Urinary bladder (tissue), 4 donors: ENCODE measurements around the gene SREBF1. TPM values are rescaled to one million over a fixed set of nuclear protein-coding genes. Genes with fewer than 3 reads are reported as not detected.

Experiments used
- DNase-seq: peaks from one replicate; pipeline ENCODE4 v3.0.0-alpha.2; 2015; ENCODE audit errors: extremely low spot score
- H3K27ac ChIP-seq: one replicate; pipeline ENCODE4 v1.5.1; 2013; ENCODE audit warnings: low read depth, mild to moderate bottlenecking, moderate library complexity
- H3K36me3 ChIP-seq: one replicate; pipeline ENCODE4 v1.6.1; 2013; ENCODE audit warnings: mild to moderate bottlenecking, moderate library complexity; ENCODE audit not compliant: insufficient read depth
- H3K4me1 ChIP-seq: one replicate; pipeline ENCODE4 v1.6.1; 2013; ENCODE audit warnings: mild to moderate bottlenecking, moderate library complexity; ENCODE audit not compliant: insufficient read depth
- H3K4me3 ChIP-seq: one replicate; pipeline ENCODE4 v1.5.1; 2013; ENCODE audit warnings: low read depth, low read length
- WGBS: extraction: QIAGEN DNeasy Blood & Tissue Kit; methylation state at CpG from one replicate; pipeline ENCODE4 v1.1.7; 2013; 5-methylcytosine and 5-hydroxymethylcytosine counted together
- polyA plus RNA-seq: library from polyadenylated mRNA; stranded (reverse); fragments of 200-250 nt; gene quantifications from one replicate; pipeline ENCODE4 v1.2.3, GENCODE V29; 2013
- total RNA-seq: library from RNA; depleted of rRNA; stranded (reverse); fragments of >200 nt; gene quantifications from one replicate; pipeline ENCODE4 v1.2.3, GENCODE V29; 2014
- donor health status: healthy with polysubstance abuse.
- donor health status: healthy.

The SREBF1 gene
- total and polyA plus RNA-seq, 2 donors, result 21.1 to 56.2 TPM

DNA sequence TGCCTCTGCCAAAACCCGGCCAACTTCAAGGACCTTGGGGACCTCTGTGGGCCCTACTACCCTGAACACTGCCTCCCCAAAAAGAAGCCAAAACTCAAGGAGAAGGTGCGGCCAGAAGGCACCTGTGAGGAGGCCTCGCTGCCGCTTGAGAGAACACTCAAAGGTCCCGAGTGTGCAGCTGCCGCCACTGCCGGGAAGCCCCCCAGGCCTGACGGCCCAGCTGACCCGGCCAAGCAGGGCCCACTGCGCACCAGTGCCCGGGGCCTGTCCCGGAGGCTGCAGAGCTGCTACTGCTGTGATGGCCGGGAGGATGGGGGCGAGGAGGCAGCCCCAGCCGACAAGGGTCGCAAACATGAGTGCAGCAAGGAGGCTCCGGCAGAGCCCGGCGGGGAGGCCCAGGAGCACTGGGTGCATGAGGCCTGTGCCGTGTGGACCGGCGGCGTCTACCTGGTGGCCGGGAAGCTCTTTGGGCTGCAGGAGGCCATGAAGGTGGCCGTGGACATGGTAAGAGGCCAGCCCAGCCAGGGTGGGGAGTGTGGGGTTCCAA, 38.7 kb downstream of the SREBF1 start:
- 92% methylated on average over 25 of the region's 25 CpGs for WGBS
- Histone ChIP-seq H3K27ac (no peak overlapping the region), H3K4me3 (no peak overlapping the region), H3K36me3 (no peaks in the 10 kb centered on the region), H3K4me1 (no peaks in the 10 kb centered on the region)
- DNase-seq, result no peak

DNA sequence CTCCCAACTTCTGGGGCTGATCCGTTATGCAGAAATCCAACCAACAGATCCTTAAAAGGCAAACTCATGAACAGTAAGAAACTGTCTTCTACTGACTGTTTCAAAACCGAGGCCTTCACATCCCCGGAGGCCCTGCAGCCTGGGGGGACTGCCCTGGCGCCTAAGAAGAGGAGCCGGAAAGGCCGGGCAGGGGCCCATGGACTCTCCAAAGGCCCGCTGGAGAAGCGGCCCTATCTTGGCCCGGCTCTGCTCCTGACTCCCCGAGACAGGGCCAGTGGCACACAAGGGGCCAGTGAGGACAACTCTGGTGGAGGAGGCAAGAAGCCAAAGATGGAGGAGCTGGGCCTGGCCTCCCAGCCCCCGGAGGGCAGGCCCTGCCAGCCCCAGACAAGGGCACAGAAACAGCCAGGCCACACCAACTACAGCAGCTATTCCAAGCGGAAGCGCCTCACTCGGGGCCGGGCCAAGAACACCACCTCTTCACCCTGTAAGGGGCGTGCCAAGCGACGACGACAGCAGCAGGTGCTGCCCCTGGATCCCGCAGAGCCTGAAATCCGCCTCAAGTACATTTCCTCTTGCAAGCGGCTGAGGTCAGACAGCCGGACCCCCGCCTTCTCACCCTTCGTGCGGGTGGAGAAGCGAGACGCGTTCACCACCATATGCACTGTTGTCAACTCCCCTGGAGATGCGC, 39.5 kb downstream of the SREBF1 start:
- no peaks in the 10 kb centered on the region for H3K36me3 ChIP-seq
- no peak for DNase-seq
- no peak overlapping the region for H3K27ac ChIP-seq
- H3K4me1 ChIP-seq, result no peaks in the 10 kb centered on the region
- 89% methylated on average over 30 of the region's 30 CpGs for WGBS
- H3K4me3 ChIP-seq, result no peak overlapping the region

DNA sequence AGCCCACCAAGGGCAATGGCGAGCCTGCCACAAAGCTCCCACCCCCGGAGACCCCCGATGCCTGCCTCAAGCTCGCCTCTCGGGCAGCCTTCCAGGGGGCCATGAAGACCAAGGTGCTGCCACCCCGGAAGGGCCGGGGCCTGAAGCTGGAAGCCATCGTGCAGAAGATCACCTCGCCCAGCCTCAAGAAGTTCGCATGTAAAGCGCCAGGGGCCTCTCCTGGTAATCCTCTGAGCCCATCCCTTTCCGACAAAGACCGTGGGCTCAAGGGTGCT, 40.1 kb downstream of the SREBF1 start:
- no peak overlapping the region for H3K27ac ChIP-seq
- H3K4me3 ChIP-seq, result no peak overlapping the region
- peaks cover under 1% of the 10 kb centered on the region for H3K4me1 ChIP-seq
- 90% methylated on average over 13 of the region's 13 CpGs for WGBS
- no peaks in the 10 kb centered on the region for H3K36me3 ChIP-seq
- no peak for DNase-seq

GRCh38 chr17:17795946-17796786, 40.6 kb downstream of the SREBF1 start:
- no peak overlapping the region for H3K27ac ChIP-seq
- H3K36me3 ChIP-seq, result no peaks in the 10 kb centered on the region
- 96% methylated on average over 40 of the region's 40 CpGs for WGBS

DNA sequence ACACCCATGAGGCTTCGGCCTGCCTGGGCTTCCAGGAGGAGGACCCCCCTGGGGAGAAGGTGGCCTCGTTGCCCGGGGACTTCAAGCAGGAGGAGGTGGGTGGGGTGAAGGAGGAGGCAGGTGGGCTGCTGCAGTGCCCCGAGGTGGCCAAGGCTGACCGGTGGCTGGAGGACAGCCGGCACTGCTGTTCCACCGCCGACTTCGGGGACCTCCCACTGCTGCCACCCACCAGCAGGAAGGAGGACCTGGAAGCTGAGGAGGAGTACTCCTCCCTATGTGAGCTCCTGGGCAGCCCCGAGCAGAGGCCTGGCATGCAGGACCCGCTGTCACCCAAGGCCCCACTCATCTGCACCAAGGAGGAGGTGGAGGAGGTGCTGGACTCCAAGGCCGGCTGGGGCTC, 41.5 kb downstream of the SREBF1 start:
- H3K4me3 ChIP-seq, result no peak overlapping the region
- 89% methylated on average over 12 of the region's 12 CpGs for WGBS
- peaks cover 2% of the 10 kb centered on the region for H3K4me1 ChIP-seq
- no peaks in the 10 kb centered on the region for H3K36me3 ChIP-seq
- no peak for DNase-seq
- no peak overlapping the region for H3K27ac ChIP-seq

More at GRCh38 chr17:17795946-17796786, 40.6 kb downstream of the SREBF1 start:
- peaks cover 2% of the 10 kb centered on the region for H3K4me1 ChIP-seq
- H3K4me3 ChIP-seq, result no peak overlapping the region
- no peak for DNase-seq

- Histone ChIP-seq H3K36me3 (no peaks in the 10 kb centered on the region), H3K4me3 (no peak overlapping the region), H3K4me1 (peaks cover 2% of the 10 kb centered on the region), H3K27ac (no peak overlapping the region)
- WGBS, result 93% methylated on average over 31 of the region's 31 CpGs
- DNase-seq, result no peak
These were observed 42.4 kb downstream of the SREBF1 start for GRCh38 chr17:17794382-17794781.

- no peak for DNase-seq
- H3K36me3 ChIP-seq, result no peaks in the 10 kb centered on the region
- 91% methylated on average over 30 of the region's 30 CpGs for WGBS
- peaks cover 2% of the 10 kb centered on the region for H3K4me1 ChIP-seq
- H3K4me3 ChIP-seq, result no peak overlapping the region
- H3K27ac ChIP-seq, result no peak overlapping the region
These were observed 43.2 kb downstream of the SREBF1 start for GRCh38 chr17:17793378-17794214.

DNA sequence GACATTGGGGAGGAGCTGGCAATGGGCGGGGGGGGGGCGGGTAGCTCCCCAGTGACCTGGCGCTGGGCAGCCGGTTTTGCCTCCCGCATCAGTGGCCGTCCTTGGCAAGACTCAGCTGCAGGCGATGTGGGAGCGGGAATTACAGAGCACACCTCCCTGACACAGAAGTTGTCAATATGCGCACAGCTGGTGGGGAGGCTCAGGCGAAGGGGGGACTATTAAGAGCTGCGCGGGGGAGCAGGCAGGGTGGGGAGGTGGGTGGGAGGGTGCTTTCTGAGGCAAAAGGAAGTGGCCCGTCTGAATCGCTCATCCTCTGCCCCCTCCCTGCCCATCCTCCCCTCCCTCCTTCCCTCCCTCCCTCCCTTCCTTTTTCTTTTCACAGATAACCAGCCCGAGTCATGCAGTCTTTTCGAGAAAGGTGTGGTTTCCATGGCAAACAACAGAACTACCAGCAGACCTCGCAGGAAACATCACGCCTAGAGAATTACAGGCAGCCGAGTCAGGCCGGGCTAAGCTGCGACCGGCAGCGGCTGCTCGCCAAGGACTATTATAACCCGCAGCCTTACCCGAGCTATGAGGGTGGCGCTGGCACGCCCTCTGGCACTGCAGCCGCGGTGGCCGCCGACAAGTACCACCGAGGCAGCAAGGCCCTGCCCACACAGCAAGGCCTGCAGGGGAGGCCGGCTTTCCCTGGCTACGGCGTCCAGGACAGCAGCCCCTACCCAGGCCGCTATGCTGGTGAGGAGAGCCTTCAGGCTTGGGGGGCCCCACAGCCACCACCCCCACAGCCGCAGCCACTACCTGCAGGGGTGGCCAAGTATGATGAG, 44.0 kb downstream of the SREBF1 start:
- Histone ChIP-seq H3K4me1 (peaks cover 2% of the 10 kb centered on the region), H3K4me3 (no peak overlapping the region), H3K27ac (no peak overlapping the region), H3K36me3 (no peaks in the 10 kb centered on the region)
- DNase-seq, result no peak
- 17% methylated on average over 38 of the region's 38 CpGs for WGBS

GRCh38 chr17:17792037-17792550, 44.7 kb downstream of the SREBF1 start:
- Histone ChIP-seq H3K4me3 (no peak overlapping the region), H3K27ac (no peak overlapping the region), H3K4me1 (peaks cover 2% of the 10 kb centered on the region), H3K36me3 (no peaks in the 10 kb centered on the region)
- no peak for DNase-seq
- 50% methylated on average over 18 of the region's 18 CpGs for WGBS

DNA sequence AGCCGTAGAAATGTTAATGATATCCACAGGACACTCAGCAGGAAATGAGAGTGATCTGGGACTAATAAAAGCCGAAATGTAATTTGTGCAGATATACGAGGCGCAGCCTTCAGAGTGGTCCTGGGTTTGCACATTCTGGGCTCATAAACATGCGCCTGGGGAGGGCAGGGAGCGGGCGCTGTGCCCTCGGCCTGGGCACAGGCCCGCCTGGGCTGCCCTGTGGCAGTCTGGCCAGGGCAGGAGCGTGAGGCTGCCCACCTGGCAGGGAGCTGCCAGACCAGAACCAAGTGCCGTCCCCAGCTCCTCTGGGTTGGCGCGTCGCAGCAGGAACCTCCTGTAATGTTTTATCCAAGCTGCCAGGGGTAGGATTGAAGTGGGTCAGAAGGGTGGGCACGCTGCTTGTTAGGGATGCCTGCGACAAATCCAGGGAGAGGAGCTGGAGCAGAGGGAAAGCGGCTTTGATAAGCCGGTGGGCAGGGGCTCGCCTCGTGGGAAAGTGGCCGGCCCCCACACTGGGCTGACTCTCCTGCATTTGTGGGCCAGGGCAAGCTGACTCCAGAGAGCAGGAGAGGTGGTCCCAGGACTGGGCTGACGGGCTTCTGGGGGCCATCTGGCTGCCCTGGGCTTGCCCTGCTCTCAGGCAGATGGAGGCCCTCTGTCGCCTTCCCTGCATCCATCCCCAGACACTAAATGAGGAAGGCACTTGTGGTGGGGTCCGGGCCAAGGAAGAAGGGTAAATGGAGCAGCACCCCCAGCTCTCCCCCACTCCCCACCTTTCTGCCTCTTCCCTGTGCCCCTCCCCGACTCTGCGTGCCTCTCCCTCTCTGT, 45.9 kb downstream of the SREBF1 start:
- no peak for DNase-seq
- H3K36me3 ChIP-seq, result no peaks in the 10 kb centered on the region
- peaks cover 2% of the 10 kb centered on the region for H3K4me1 ChIP-seq
- WGBS, result 80% methylated on average over 26 of the region's 26 CpGs
- no peak overlapping the region for H3K4me3 ChIP-seq
- H3K27ac ChIP-seq, result no peak overlapping the region

GRCh38 chr17:17789828-17790636, 46.8 kb downstream of the SREBF1 start:
- WGBS, result 65% methylated on average over 12 of the region's 12 CpGs
- H3K4me3 ChIP-seq, result no peak overlapping the region
- no peak overlapping the region for H3K27ac ChIP-seq
- H3K4me1 ChIP-seq, result peaks cover 2% of the 10 kb centered on the region
- DNase-seq, result no peak
- no peaks in the 10 kb centered on the region for H3K36me3 ChIP-seq
